ENCODE results near the gene SOX18. TPM values are rescaled to one million over a fixed set of nuclear protein-coding genes. Genes with fewer than 3 reads are reported as not detected.

Gene SOX18
- total and polyA plus RNA-seq, 2 of the 4 experiments (the other 2 are of a cell fraction), result not detected

DNA sequence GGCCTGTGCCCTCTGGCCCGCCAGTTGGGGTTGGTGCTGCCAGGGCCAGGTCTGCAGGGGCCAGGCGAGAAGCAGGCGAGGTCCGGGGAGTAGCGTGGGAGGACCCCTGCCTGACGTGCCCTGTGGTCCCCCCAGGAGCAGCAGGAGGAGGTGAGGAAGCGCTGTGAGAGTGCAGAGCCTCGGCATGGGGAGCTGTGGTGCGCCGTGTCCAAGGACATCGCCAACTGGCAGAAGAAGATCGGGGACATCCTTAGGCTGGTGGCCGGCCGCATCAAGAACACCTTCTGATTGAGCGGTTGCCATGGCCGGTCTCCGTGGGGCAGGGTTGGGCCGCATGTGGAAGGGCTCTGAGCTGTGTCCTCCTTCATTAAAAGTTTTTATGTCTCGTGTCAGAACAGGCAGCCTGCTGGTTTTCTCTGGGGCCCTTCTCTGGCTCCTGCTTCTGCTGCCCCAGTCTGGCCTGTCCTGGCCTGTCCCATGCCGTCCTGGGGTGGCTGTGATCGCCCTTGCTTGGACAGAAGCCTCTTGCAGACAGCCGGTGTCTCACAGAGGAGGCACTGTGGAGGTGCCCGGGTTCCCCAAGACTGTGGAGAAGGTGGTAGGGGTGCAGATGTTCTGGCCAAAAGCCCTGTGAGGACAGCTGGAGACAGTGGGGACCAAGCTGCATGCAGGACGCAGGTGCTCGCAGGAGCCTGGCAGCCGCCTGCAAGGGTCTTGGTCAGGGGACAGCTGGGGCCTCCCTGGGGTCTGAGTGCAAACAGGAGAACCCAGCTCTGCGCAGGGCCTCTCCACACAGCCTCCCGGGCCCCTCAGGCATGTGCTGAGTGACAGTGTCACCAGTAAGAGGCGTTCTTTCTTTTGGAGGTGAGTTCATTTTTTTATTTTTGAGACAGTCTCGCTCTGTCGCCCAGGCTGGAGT is 16.5 kb downstream of the SOX18 start:
- Histone ChIP-seq H2BK120ac (ENCODE audit: low read depth, low read length) (no peak overlapping the region), H2AFZ (replicated peaks; ENCODE audit: low read length, poor library complexity) (no peak overlapping the region), H3K56ac (ENCODE audit: extremely low read depth, insufficient read depth, low read length) (no peak overlapping the region), H4K5ac (ENCODE audit: low read depth, low read length) (no peak overlapping the region), H3K4ac (ENCODE audit: low read depth, low read length) (no peak overlapping the region), H3K27me3 (ENCODE audit: control insufficient read depth, insufficient read depth, low read length) (peaks cover 9% of the 10 kb centered on the region; the same call in 1 of the 2 replicates), H3K27ac (ENCODE audit: insufficient read depth, low read length) (no peak overlapping the region), H2AK9ac (replicated peaks; ENCODE audit: low read depth, low read length, poor library complexity) (no peak overlapping the region), H2BK5ac (ENCODE audit: low read depth, low read length, poor library complexity, severe bottlenecking) (no peak overlapping the region), H4K8ac (ENCODE audit: low read depth in 2 of 2, low read length in 2 of 2) (no peak overlapping the region), H2BK15ac (ENCODE audit: low read depth, low read length) (no peak overlapping the region), H2AK5ac (ENCODE audit: low read depth, low read length) (no peak overlapping the region), H3K23ac (ENCODE audit: low read depth, low read length) (no peak overlapping the region), H3K9me1 (ENCODE audit: insufficient read depth, low read length) (no peaks in the 10 kb centered on the region), H4K91ac (ENCODE audit: insufficient read depth, low read depth, low read length) (no peak overlapping the region), H3K4me2 (ENCODE audit: low read depth, low read length) (no peak overlapping the region), H3K18ac (ENCODE audit: low read depth, low read length) (no peak overlapping the region), H3K4me3 (ENCODE audit: insufficient read depth, low read depth, low read length) (no peak overlapping the region), H3K4me1 (ENCODE audit: control insufficient read depth, insufficient read depth, low read length) (peaks cover 4% of the 10 kb centered on the region; the same call in 1 of the 2 replicates), H3K36me3 (ENCODE audit: control insufficient read depth, insufficient read depth, low read length) (peaks cover 44% of the 10 kb centered on the region), H3K9ac (ENCODE audit: low read depth, low read length) (no peak overlapping the region), H2BK20ac (ENCODE audit: low read depth, low read length) (no peak overlapping the region), H3K14ac (replicated peaks; ENCODE audit: low read depth, low read length) (no peak overlapping the region), H3K79me1 (ENCODE audit: low read depth in 1 of 2, low read length in 2 of 2) (no peaks in the 10 kb centered on the region), H3K9me3 (ENCODE audit: control insufficient read depth, insufficient read depth, low read length) (no peaks in the 10 kb centered on the region), H4K20me1 (ENCODE audit: insufficient read depth, low read length) (peaks cover 5% of the 10 kb centered on the region; the same call in 1 of the 2 replicates)
- dilution Hi-C loops (cut with HindIII; ENCODE audit: low sequenced_read_pairs, unreplicated experiment), result no loop called here
- 91% methylated on average over 18 of the region's 31 CpGs; no CpG with 5 or more reads in 1 of the 2 experiments for WGBS, 2 experiments (ENCODE audit: extremely low coverage in 2 of 2, insufficient read length in 1 of 2)
- no peak for DNase-seq
- BruUV-seq (replicated peaks), result no TSS peak
- intact Hi-C loops (cut with micrococcal nuclease), result no loop called here
- no peak for ATAC-seq (ENCODE audit: low read depth)
- ChIA-PET POLR2A (ENCODE audit: unreplicated experiment) (no interaction called here), CTCF (no interaction called here)
- in situ Hi-C loops (cut with MboI; ENCODE audit: low sequenced_read_pairs), result no loop called here
- TF ChIP-seq, protein P1, sequence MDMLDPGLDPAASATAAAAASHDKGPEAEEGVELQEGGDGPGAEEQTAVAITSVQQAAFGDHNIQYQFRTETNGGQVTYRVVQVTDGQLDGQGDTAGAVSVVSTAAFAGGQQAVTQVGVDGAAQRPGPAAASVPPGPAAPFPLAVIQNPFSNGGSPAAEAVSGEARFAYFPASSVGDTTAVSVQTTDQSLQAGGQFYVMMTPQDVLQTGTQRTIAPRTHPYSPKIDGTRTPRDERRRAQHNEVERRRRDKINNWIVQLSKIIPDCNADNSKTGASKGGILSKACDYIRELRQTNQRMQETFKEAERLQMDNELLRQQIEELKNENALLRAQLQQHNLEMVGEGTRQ (IDR thresholded peaks at IDR 0.05; ENCODE audit: low read depth, low read length), result no peak
- TF ChIP-seq BHLHE40 (IDR thresholded peaks at IDR 0.05; ENCODE audit: low read depth, low read length) (no peak), MXI1 (IDR thresholded peaks at IDR 0.05; ENCODE audit: borderline replicate concordance, low read depth, low read length) (no peak), MAZ (IDR thresholded peaks at IDR 0.05; ENCODE audit: borderline replicate concordance, low read depth, low read length) (no peak), FOS (IDR thresholded peaks at IDR 0.05; ENCODE audit: low read depth, low read length) (no peak), RFX5 (IDR thresholded peaks at IDR 0.05; ENCODE audit: low read depth, low read length) (no peak), CEBPB (IDR thresholded peaks at IDR 0.05; ENCODE audit: low read depth, low read length) (no peak), RAD21 (IDR thresholded peaks at IDR 0.05; ENCODE audit: low read length) (no peak), POLR2A (IDR thresholded peaks at IDR 0.05; ENCODE audit: low read depth, low read length) (no peak), NFE2L2 (IDR thresholded peaks at IDR 0.05; ENCODE audit: low read depth, low read length) (no peak), MAFK (IDR thresholded peaks at IDR 0.05; ENCODE audit: low read depth, low read length) (no peak), RCOR1 (IDR thresholded peaks at IDR 0.05; ENCODE audit: insufficient replicate concordance, low read length) (no peak), CHD1 (IDR thresholded peaks at IDR 0.05; ENCODE audit: low read depth, low read length) (no peak)
- TF ChIP-seq, protein P2, sequence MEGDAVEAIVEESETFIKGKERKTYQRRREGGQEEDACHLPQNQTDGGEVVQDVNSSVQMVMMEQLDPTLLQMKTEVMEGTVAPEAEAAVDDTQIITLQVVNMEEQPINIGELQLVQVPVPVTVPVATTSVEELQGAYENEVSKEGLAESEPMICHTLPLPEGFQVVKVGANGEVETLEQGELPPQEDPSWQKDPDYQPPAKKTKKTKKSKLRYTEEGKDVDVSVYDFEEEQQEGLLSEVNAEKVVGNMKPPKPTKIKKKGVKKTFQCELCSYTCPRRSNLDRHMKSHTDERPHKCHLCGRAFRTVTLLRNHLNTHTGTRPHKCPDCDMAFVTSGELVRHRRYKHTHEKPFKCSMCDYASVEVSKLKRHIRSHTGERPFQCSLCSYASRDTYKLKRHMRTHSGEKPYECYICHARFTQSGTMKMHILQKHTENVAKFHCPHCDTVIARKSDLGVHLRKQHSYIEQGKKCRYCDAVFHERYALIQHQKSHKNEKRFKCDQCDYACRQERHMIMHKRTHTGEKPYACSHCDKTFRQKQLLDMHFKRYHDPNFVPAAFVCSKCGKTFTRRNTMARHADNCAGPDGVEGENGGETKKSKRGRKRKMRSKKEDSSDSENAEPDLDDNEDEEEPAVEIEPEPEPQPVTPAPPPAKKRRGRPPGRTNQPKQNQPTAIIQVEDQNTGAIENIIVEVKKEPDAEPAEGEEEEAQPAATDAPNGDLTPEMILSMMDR (conservative IDR thresholded peaks at IDR 0.05; ENCODE audit: low read depth, low read length), result no peak
- TF ChIP-seq, protein P3, sequence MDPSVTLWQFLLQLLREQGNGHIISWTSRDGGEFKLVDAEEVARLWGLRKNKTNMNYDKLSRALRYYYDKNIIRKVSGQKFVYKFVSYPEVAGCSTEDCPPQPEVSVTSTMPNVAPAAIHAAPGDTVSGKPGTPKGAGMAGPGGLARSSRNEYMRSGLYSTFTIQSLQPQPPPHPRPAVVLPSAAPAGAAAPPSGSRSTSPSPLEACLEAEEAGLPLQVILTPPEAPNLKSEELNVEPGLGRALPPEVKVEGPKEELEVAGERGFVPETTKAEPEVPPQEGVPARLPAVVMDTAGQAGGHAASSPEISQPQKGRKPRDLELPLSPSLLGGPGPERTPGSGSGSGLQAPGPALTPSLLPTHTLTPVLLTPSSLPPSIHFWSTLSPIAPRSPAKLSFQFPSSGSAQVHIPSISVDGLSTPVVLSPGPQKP (IDR thresholded peaks at IDR 0.05; ENCODE audit: borderline replicate concordance, low read depth, low read length), result no peak
